GM12878 (cell line): ENCODE results near the gene SFXN5. TPM values are rescaled to one million over a fixed set of nuclear protein-coding genes. Genes with fewer than 3 reads are reported as not detected.

Experiments used
- ATAC-seq: fragments of 200-7000 bp; cut with Tn5 transposase; 3 replicates; pipeline ENCODE4 v1.9.1; 2020; ENCODE audit warnings: mild to moderate bottlenecking, moderate library complexity
- BruUV-seq: library from RNA; stranded (reverse); fragments of 400-500 nt; replicated peaks from 2 replicates; lab custom pipeline; 2021; lab: Mats Ljungman, UMichigan
- CTCF ChIA-PET: fragments of 300-600 bp; sonication (Branson Sonifier 250); formaldehyde crosslinking; extraction: SDS; loops from one replicate; lab custom pipeline; 2021; ENCODE audit warnings: inconsistent platforms; lab: Yijun Ruan, JAX
- POLR2A ChIA-PET: fragments of 350-600 bp; formaldehyde crosslinking; extraction: SDS; loops from one replicate; lab custom pipeline; 2021; ENCODE audit warnings: inconsistent platforms; lab: Charles Lee
- RAD21 ChIA-PET: fragments of 300-600 bp; sonication (Branson Sonifier 250); formaldehyde crosslinking; loops from one replicate; lab custom pipeline; 2023; ENCODE audit warnings: antibody characterized with exemption; ENCODE audit not compliant: unreplicated experiment; lab: Charles Lee
- SMC1A ChIA-PET: fragments of 300-600 bp; sonication (Branson Sonifier 250); formaldehyde crosslinking; loops from one replicate; lab custom pipeline; 2023; ENCODE audit not compliant: unreplicated experiment, uncharacterized antibody; lab: Charles Lee
- DNase-seq: peaks from one replicate; pipeline ENCODE4 v3.0.0-alpha.2; 2011; ENCODE audit warnings: low read depth, low spot score
- FAIRE-seq: peaks from 3 replicates; lab custom pipeline; 2011; peaks lifted over from hg19 to GRCh38; lab: Jason Lieb, UNC
- H2AFZ ChIP-seq: 2 replicates; pipeline ENCODE4 v1.6.0; 2011; ENCODE audit warnings: low read depth, low read length, control low read depth; ENCODE audit not compliant: control insufficient read depth
- H3K27ac ChIP-seq: 2 replicates; pipeline ENCODE4 v1.5.1; 2011; ENCODE audit warnings: control low read depth; ENCODE audit not compliant: control insufficient read depth, insufficient read depth
- H3K27me3 ChIP-seq, 2 experiments: replicated peaks in 1 of 2; 2 replicates each; pipeline versions ENCODE4 v1.6.0 to v1.6.1; 2011; ENCODE audit warnings: low read length in 1 of 2; ENCODE audit not compliant: control insufficient read depth in 2 of 2, insufficient read depth in 2 of 2
- H3K36me3 ChIP-seq, 2 experiments: 2 replicates each; pipeline ENCODE4 v1.5.1; 2011; ENCODE audit warnings: low read length in 1 of 2; ENCODE audit not compliant: control insufficient read depth in 2 of 2, insufficient read depth in 2 of 2
- H3K4me1 ChIP-seq: 2 replicates; pipeline ENCODE4 v1.6.1; 2011; ENCODE audit warnings: mild to moderate bottlenecking, low read length, moderate library complexity, mixed read lengths; ENCODE audit not compliant: control insufficient read depth, insufficient read depth
- H3K4me2 ChIP-seq: 2 replicates; pipeline ENCODE4 v1.6.0; 2011; ENCODE audit warnings: control low read depth; ENCODE audit not compliant: control insufficient read depth, insufficient read depth
- H3K4me3 ChIP-seq: fragments of 200-600 bp; sonication (generic); 2 replicates; pipeline ENCODE4 v1.5.1; 2016
- H3K79me2 ChIP-seq: 2 replicates; pipeline ENCODE4 v1.6.0; 2011; ENCODE audit warnings: low read length; ENCODE audit not compliant: control insufficient read depth, insufficient read depth
- H3K9ac ChIP-seq: 2 replicates; pipeline ENCODE4 v1.8.0; 2011; ENCODE audit warnings: low read length, control low read depth, mixed read lengths; ENCODE audit not compliant: control insufficient read depth, insufficient read depth
- H3K9me3 ChIP-seq: replicated peaks from 3 replicates; pipeline ENCODE4 v1.5.1; 2011; ENCODE audit warnings: mild to moderate bottlenecking, low read length; ENCODE audit not compliant: control insufficient read depth, insufficient read depth
- H4K20me1 ChIP-seq: 2 replicates; pipeline ENCODE4 v1.6.0; 2011; ENCODE audit not compliant: control insufficient read depth, insufficient read depth
- BCL11A ChIP-seq: IDR thresholded peaks from 2 replicates; pipeline ENCODE4 v1.6.1; 2011; ENCODE audit warnings: low read depth, low read length
- CBFB ChIP-seq: IDR thresholded peaks from 2 replicates; pipeline ENCODE4 v1.6.1; 2016; ENCODE audit warnings: antibody characterized with exemption, low read depth
- CREM ChIP-seq: IDR thresholded peaks from 2 replicates; pipeline ENCODE4 v1.6.1; 2014; ENCODE audit warnings: antibody characterized with exemption, low read depth
- E2F4 ChIP-seq: IDR thresholded peaks from 2 replicates; pipeline ENCODE4 v1.6.1; 2012; ENCODE audit warnings: low read depth, low read length, improper control_type of control experiment
- HSF1 ChIP-seq: fragments of 150-350 bp; IDR thresholded peaks from 2 replicates; pipeline ENCODE4 v1.6.1; 2014; ENCODE audit warnings: mild to moderate bottlenecking, low read depth, low read length
- MYC ChIP-seq: IDR thresholded peaks from 2 replicates; pipeline ENCODE4 v1.6.1; 2011; ENCODE audit warnings: mild to moderate bottlenecking, low read length, moderate library complexity, inconsistent platforms; ENCODE audit not compliant: insufficient read depth, insufficient replicate concordance, insufficient read length, severe bottlenecking
- RUNX3 ChIP-seq: IDR thresholded peaks from 2 replicates; pipeline ENCODE4 v1.6.1; 2012; ENCODE audit warnings: low read length, inconsistent platforms
- SIX5 ChIP-seq: IDR thresholded peaks from 2 replicates; pipeline ENCODE4 v1.6.1; 2011; ENCODE audit warnings: mild to moderate bottlenecking, low read depth, low read length, moderate library complexity; ENCODE audit not compliant: severe bottlenecking
- SREBF2 ChIP-seq: IDR thresholded peaks from 2 replicates; pipeline ENCODE4 v1.6.1; 2012; ENCODE audit warnings: mild to moderate bottlenecking, low read length
- TBL1XR1 ChIP-seq: IDR thresholded peaks from 2 replicates; pipeline ENCODE4 v1.6.1; 2012; ENCODE audit warnings: low read depth, low read length, improper control_type of control experiment
- ZBTB4 ChIP-seq: fragments of 450-650 bp; formaldehyde crosslinking; IDR thresholded peaks from 2 replicates; pipeline ENCODE4 v1.4.0; 2022; ENCODE audit warnings: mild to moderate bottlenecking, moderate library complexity
- ZNF592 ChIP-seq: fragments of 450-650 bp; IDR thresholded peaks from 2 replicates; pipeline ENCODE4 v1.6.1; 2017; ENCODE audit warnings: mild to moderate bottlenecking, moderate library complexity
- WGBS: methylation state at CpG from one replicate; pipeline ENCODE4 v1.1.6; 2016; ENCODE audit warnings: low lambda C conversion rate; ENCODE audit not compliant: insufficient replicate concordance, insufficient coverage; ENCODE audit errors: missing lambda C conversion rate; 5-methylcytosine and 5-hydroxymethylcytosine counted together
- in situ Hi-C: fragments of 300-500 bp; cut with MboI; formaldehyde crosslinking; loops from 9 replicates; pipeline ENCODE4 v1.14.3; 2018; ENCODE audit warnings: mixed read lengths
- intact Hi-C: fragments of 100-400 bp; cut with micrococcal nuclease; formaldehyde crosslinking; loops from one replicate; pipeline ENCODE4 v1.14.2; 2022; ENCODE audit not compliant: unreplicated experiment
- polyA plus RNA-seq, 11 experiments: library from polyadenylated mRNA; depleted of rRNA in 4 of 11; unstranded in 6 of 11; stranded (reverse) in 5 of 11; fragments of >200 nt; fragmentation: Nextera tagmentation in 4 of 11; fragmentation: Illumina TruSeq in 1 of 11; extraction: Ambion mirVana in 4 of 11; extraction: Trizol in 1 of 11; gene quantifications; 1 replicate in 1 of 11; 2 replicates in 10 of 11; pipeline versions ENCODE4 v1.2.1 to v1.2.3, GENCODE V29; 2011 to 2016; ENCODE audit warnings: inconsistent platforms in 2 of 11, missing spikeins in 2 of 11, low read depth in 1 of 11
- total RNA-seq, 4 experiments: library from RNA; depleted of rRNA in 3 of 4; stranded (reverse); fragments of >200 nt in 3 of 4; fragmentation: Illumina TruSeq in 1 of 4; extraction: Trizol in 1 of 4; gene quantifications; 2 replicates each; pipeline versions ENCODE4 v1.2.1 to v1.2.3, GENCODE V29; 2013 to 2021

Gene SFXN5
- total and polyA plus RNA-seq, 10 of the 15 experiments (the other 5 are each of a cell fraction or from before 2014, with no cell fraction given) = 3.3 to 15.9 (median 11.2) TPM

GRCh38 chr2:73000808-73001570 lies 70.5 kb downstream of the SFXN5 start:
- ChIA-PET SMC1A (no interaction called here), RAD21 (no interaction called here), CTCF (no interaction called here), POLR2A (no interaction called here)
- intact Hi-C loops (no loop called here), in situ Hi-C loops (no loop called here)
- Histone ChIP-seq H3K4me1 (no peaks in the 10 kb centered on the region), H3K27ac (no peak overlapping the region), H3K9me3 (no peaks in the 10 kb centered on the region), H3K27me3 (no peaks in the 10 kb centered on the region), H3K79me2 (no peaks in the 10 kb centered on the region), H3K4me3 (no peak overlapping the region), H2AFZ (no peak overlapping the region), H3K4me2 (no peak overlapping the region), H3K36me3 (no peaks in the 10 kb centered on the region; a peak in 1 of 4 replicates), H3K9ac (no peak overlapping the region), H4K20me1 (no peaks in the 10 kb centered on the region)
- ATAC-seq = no peak
- WGBS = 48% methylated on average over 6 of the region's 6 CpGs
- DNase-seq = no peak
- no peak for FAIRE-seq
- BruUV-seq = no TSS peak
- TF ChIP-seq CBFB = no peak
- no peak for TF ChIP-seq ZNF592
- no peak for TF ChIP-seq RUNX3
- TF ChIP-seq SREBF2 = no peak
- no peak for TF ChIP-seq BCL11A
- TF ChIP-seq SIX5 = no peak
- no peak for TF ChIP-seq E2F4
- no peak for TF ChIP-seq TBL1XR1
- TF ChIP-seq HSF1 = no peak
- TF ChIP-seq ZBTB4 (CRISPR knock-in tag) = no peak
- TF ChIP-seq MYC = no peak
- TF ChIP-seq CREM = no peak
